Gastroesophageal sphincter (tissue), 4 donors: ENCODE results near the gene TMEM100. TPM values are rescaled to one million over a fixed set of nuclear protein-coding genes. Genes with fewer than 3 reads are reported as not detected.
A peak's percentile ranks its signal among the peaks of the same experiment; 100 is the strongest.

Source experiments
- ATAC-seq: fragments of 150-250 bp; one replicate; pipeline ENCODE4 v1.9.1; 2016; ENCODE audit warnings: mild to moderate bottlenecking, moderate library complexity
- H3K27ac ChIP-seq, 4 donors: fragments of 200-600 bp; sonication (generic) in 3 of 4; 1 replicate in 3 of 4; 2 replicates in 1 of 4; pipeline ENCODE4 v1.5.1; 2016 to 2019
- H3K27me3 ChIP-seq: fragments of 200-600 bp; sonication (generic); one replicate; pipeline ENCODE4 v1.5.1; 2019
- H3K36me3 ChIP-seq, 2 donors: fragments of 200-600 bp; sonication (generic); one replicate each; pipeline ENCODE4 v1.5.1; 2019; ENCODE audit warnings: control low read depth in 1 of 2
- H3K4me1 ChIP-seq, 3 donors: fragments of 200-600 bp; sonication (generic); 1 replicate in 2 of 3; 2 replicates in 1 of 3; pipeline ENCODE4 v1.5.1; 2016 to 2019; ENCODE audit warnings: control low read depth in 2 of 3
- H3K4me3 ChIP-seq, 2 donors: fragments of 200-600 bp; sonication (generic); one replicate each; pipeline ENCODE4 v1.5.1; 2019; ENCODE audit warnings: mild to moderate bottlenecking in 1 of 2, moderate library complexity in 1 of 2
- H3K9me3 ChIP-seq, 3 donors: fragments of 200-600 bp; sonication (generic); one replicate each; pipeline ENCODE4 v1.5.1; 2017 to 2019; ENCODE audit warnings: control low read depth in 2 of 3
- EP300 ChIP-seq: sonication (generic); formaldehyde crosslinking; IDR thresholded peaks from one replicate; pipeline ENCODE4 v1.6.1; 2017; ENCODE audit warnings: antibody characterized with exemption, mild to moderate bottlenecking
- POLR2A ChIP-seq, 2 donors: fragments of 450-650 bp; IDR thresholded peaks; one replicate each; pipeline ENCODE4 v1.6.1; 2017; ENCODE audit warnings: antibody characterized with exemption in 2 of 2, mild to moderate bottlenecking in 2 of 2, moderate library complexity in 1 of 2
- POLR2AphosphoS5 ChIP-seq: sonication (generic); formaldehyde crosslinking; IDR thresholded peaks from one replicate; pipeline ENCODE4 v1.6.1; 2017; ENCODE audit warnings: antibody characterized with exemption
- WGBS, 2 donors: methylation state at CpG; one replicate each; pipeline ENCODE4 v1.1.5; 2018; ENCODE audit warnings: low coverage in 1 of 2; 5-methylcytosine and 5-hydroxymethylcytosine counted together
- total RNA-seq, 4 donors: library from RNA; depleted of rRNA; stranded (reverse); fragments of >200 nt; gene quantifications; one replicate each; pipeline ENCODE4 v1.1.0, GENCODE V29; 2016
- TF ChIP-seq, protein P1 (sequence below), 4 experiments: fragments of 200-600 bp in 2 of 4; fragments of 450-650 bp in 2 of 4; sonication (generic) in 1 of 4; IDR thresholded peaks; one replicate each; pipeline ENCODE4 v1.5.1; 2017 to 2019; ENCODE audit warnings: antibody characterized with exemption in 4 of 4, mild to moderate bottlenecking in 2 of 4, moderate library complexity in 2 of 4

The TMEM100 gene
- total RNA-seq, 4 donors from 2014 or later, result 3.7 to 63.8 (median 10.4) TPM

DNA sequence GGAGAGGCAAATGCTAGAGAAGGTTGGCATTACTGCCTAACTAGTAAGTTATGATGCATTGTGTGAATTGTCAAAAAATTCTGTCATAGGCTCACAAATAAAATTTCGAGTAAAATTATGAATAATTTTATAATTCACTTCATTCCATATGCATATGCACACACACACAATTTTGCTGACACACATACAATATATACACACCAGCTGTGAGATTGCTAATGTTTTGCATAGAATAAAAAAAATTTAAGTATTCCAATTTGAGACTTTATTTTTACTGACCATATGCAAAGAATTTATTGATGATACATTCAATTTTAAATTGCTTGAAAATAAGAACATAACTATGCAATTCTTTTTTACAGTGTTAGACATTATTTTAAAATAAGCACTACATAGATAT is 6.8 kb upstream of the TMEM100 start:
- WGBS, 2 donors, result 91 to 100% methylated on average over 1 of the region's 1 CpG
- Histone ChIP-seq H3K27me3 (no peaks in the 10 kb centered on the region), H3K4me1 (peaks cover 20 to 98% (median 25%) of the 10 kb centered on the region in 3 donors), H3K27ac (peak overlapping the region in 1 of 4 donors; percentile 82), H3K4me3 (no peak overlapping the region), H3K9me3 (no peaks in the 10 kb centered on the region), H3K36me3 (no peaks in the 10 kb centered on the region)
- no peak for ATAC-seq
- TF ChIP-seq POLR2AphosphoS5 (no peak), EP300 (no peak), POLR2A (IDR thresholded peaks at IDR 0.05) (no peak)
- TF ChIP-seq, protein P1, sequence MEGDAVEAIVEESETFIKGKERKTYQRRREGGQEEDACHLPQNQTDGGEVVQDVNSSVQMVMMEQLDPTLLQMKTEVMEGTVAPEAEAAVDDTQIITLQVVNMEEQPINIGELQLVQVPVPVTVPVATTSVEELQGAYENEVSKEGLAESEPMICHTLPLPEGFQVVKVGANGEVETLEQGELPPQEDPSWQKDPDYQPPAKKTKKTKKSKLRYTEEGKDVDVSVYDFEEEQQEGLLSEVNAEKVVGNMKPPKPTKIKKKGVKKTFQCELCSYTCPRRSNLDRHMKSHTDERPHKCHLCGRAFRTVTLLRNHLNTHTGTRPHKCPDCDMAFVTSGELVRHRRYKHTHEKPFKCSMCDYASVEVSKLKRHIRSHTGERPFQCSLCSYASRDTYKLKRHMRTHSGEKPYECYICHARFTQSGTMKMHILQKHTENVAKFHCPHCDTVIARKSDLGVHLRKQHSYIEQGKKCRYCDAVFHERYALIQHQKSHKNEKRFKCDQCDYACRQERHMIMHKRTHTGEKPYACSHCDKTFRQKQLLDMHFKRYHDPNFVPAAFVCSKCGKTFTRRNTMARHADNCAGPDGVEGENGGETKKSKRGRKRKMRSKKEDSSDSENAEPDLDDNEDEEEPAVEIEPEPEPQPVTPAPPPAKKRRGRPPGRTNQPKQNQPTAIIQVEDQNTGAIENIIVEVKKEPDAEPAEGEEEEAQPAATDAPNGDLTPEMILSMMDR (IDR thresholded peaks at IDR 0.05), result no peak

DNA sequence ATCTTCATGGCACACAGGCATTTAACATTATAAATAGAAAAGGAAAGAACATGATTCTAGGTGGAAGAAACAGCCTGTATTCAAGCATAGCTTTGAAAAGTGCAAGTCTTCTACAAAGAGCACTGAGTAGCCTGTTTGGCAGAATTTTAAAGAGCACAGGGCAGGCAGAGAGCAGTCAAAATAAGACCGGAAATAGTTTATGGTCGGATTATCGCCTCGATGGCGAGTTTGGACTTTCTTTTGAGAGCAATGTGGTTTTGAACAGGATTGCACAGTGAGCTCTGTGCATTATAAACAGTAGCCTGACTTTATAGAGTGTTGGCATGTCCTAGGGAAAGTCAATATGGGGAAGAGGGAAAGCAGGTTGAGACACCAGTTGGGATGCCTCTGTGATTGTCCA is 6.2 kb upstream of the TMEM100 start:
- Histone ChIP-seq H3K9me3 (no peaks in the 10 kb centered on the region), H3K4me3 (no peak overlapping the region), H3K27me3 (no peaks in the 10 kb centered on the region), H3K36me3 (no peaks in the 10 kb centered on the region), H3K27ac (peak overlapping the region in 2 of 4 donors; percentile 25 to 57), H3K4me1 (peaks cover 20 to 98% (median 25%) of the 10 kb centered on the region in 3 donors)
- no peak for TF ChIP-seq POLR2A (IDR thresholded peaks at IDR 0.05)
- no peak for TF ChIP-seq POLR2AphosphoS5
- no peak for TF ChIP-seq EP300
- TF ChIP-seq, protein P1 (IDR thresholded peaks at IDR 0.05), result no peak
- no peak for ATAC-seq
- WGBS, 2 donors, result 33 to 61% methylated on average over 5 of the region's 5 CpGs

DNA sequence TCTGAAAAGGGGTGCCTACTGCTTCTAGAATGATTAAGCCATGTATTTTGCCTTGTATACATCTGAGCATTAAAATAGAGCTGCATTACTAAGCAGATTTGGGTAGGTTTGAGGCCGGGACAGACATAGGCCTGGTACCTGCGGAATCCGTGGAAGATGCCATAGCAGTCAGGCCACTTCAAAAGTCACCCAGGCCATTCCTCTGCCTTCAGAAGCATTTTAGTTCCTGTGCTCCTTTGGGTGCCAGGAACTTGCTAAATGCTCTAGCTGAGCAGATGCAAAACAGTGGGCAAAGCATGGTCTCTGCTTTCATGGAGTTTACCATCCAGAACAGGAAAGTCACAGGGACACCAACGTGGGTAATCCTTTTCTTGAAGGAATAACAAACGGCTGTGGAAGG is 5.7 kb upstream of the TMEM100 start:
- Histone ChIP-seq H3K36me3 (no peaks in the 10 kb centered on the region), H3K4me1 (peaks cover 21 to 97% (median 25%) of the 10 kb centered on the region in 3 donors), H3K27me3 (no peaks in the 10 kb centered on the region), H3K27ac (peak overlapping the region in 2 of 4 donors; percentile 25 to 57), H3K4me3 (no peak overlapping the region), H3K9me3 (no peaks in the 10 kb centered on the region)
- no peak for ATAC-seq
- no peak for TF ChIP-seq EP300
- TF ChIP-seq, protein P1 (IDR thresholded peaks at IDR 0.05), result no peak
- no peak for TF ChIP-seq POLR2A (IDR thresholded peaks at IDR 0.05)
- TF ChIP-seq POLR2AphosphoS5, result no peak
- 78 to 100% methylated on average over 3 to 5 of the region's 5 CpGs for WGBS, 2 donors

DNA sequence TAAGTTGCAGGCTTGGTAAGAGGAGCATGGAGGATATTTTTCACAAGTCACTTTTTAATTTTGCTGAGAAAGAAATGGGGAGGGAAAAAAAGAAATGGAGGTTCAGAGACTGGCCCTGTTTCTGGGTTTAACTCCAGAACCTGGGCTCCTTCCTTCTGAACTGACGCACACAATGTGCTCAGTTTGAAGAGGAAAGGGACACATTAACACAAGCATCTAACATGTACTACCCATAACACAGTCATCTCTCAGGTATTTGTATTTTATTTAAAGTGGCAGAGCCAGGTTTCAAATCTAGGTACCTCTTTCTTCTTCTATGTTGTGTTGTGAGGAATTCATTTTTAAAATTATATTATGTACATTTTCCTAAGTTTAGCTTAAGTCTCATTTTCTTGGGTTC is 5.3 kb upstream of the TMEM100 start:
- H3K36me3 ChIP-seq, result no peaks in the 10 kb centered on the region
- TF ChIP-seq POLR2AphosphoS5, result peak; percentile 62
- TF ChIP-seq, protein P1 (IDR thresholded peaks at IDR 0.05), result no peak
- H3K4me1 ChIP-seq, result peaks cover 21 to 97% (median 23%) of the 10 kb centered on the region in 3 donors
- H3K27me3 ChIP-seq, result no peaks in the 10 kb centered on the region
- H3K9me3 ChIP-seq, result no peaks in the 10 kb centered on the region
- H3K4me3 ChIP-seq, result no peak overlapping the region
- no peak for ATAC-seq
- 55 to 71% methylated on average over 1 of the region's 1 CpG for WGBS, 2 donors
- H3K27ac ChIP-seq, result peak overlapping the region in 3 of 4 donors; percentile 5 to 57 (median 25)

DNA sequence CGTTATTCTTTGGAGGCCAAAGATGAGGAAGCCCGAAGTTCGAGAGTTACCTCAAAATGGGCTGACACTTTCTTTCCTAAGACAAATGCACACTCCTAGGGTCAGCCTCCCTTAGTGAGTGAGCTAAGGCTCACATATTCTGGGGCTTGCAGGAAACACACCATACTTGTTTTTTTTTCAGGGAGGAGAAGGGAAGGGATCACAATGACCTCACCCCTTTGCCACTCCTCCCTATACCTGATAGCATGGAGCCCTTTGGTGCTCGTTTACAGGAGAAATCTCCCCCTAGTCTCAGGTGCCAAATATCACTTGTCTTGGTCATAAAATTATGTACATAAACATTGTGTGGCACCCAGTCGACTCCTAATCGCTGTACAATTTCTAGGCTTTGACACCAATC is 4.6 kb upstream of the TMEM100 start:
- Histone ChIP-seq H3K27ac (peak overlapping the region in 3 of 4 donors; percentile 5 to 57 (median 35)), H3K27me3 (no peaks in the 10 kb centered on the region), H3K4me1 (peaks cover 15 to 97% (median 19%) of the 10 kb centered on the region in 3 donors), H3K4me3 (no peak overlapping the region), H3K36me3 (no peaks in the 10 kb centered on the region), H3K9me3 (no peaks in the 10 kb centered on the region)
- TF ChIP-seq EP300 (no peak), POLR2A (IDR thresholded peaks at IDR 0.05) (no peak), POLR2AphosphoS5 (no peak)
- TF ChIP-seq, protein P1 (IDR thresholded peaks at IDR 0.05), result no peak
- 85 to 93% methylated on average over 3 to 5 of the region's 6 CpGs for WGBS, 2 donors
- ATAC-seq, result no peak
